ENCODE data around the gene MYO9B. TPM values are rescaled to one million over a fixed set of nuclear protein-coding genes. Genes with fewer than 3 reads are reported as not detected.

MYO9B gene
- total RNA-seq, 1 experiment from 2014 or later = 58.6 TPM

DNA sequence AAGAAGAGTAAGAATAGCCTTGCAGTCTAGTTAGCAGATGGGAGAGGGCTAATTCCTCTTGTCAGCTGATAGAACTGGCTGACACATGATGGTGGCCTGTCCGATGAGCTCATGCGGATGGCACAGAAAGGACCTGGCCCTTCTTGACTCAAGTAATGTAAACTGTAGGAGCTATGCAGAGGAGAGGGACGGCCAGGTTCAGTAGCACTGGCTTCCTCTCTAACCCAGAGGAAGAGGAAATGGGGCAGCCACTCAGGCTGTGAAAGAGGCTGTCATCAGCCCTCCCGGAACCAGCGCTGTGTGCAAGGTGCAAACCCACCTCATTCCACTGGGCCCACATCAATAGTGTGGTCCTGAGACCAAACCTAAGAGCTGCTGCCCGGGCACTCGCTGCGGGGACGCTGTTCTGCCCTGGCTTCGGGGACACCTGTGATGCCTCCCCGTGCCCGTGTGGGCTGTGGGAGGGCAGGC, 108.8 kb downstream of the MYO9B start:
- Histone ChIP-seq H2BK5ac (ENCODE audit: insufficient read length, low read length) (no peak overlapping the region), H3K4me2 (ENCODE audit: insufficient read depth, insufficient read length, low read length) (no peak overlapping the region), H3K23ac (ENCODE audit: insufficient read length, low read depth, low read length) (no peak overlapping the region), H3K4me1 (ENCODE audit: insufficient read depth, low read length) (no peaks in the 10 kb centered on the region), H3K27ac (ENCODE audit: insufficient read length, low read depth, low read length) (no peak overlapping the region), H3K18ac (ENCODE audit: insufficient read length, low read depth, low read length) (no peak overlapping the region), H3K79me2 (ENCODE audit: insufficient read depth, low read length) (no peaks in the 10 kb centered on the region), H4K5ac (ENCODE audit: insufficient read length, low read depth, low read length) (no peak overlapping the region), H2AFZ (ENCODE audit: low read length) (no peak overlapping the region), H3K9ac (ENCODE audit: extremely low read depth, insufficient read length, low read length) (no peak overlapping the region), H3K4ac (ENCODE audit: low read depth, low read length) (no peak overlapping the region), H2BK15ac (ENCODE audit: low read depth, low read length) (no peak overlapping the region), H3K9me3 (ENCODE audit: control insufficient read depth, low read depth, low read length) (no peaks in the 10 kb centered on the region), H3K23me2 (ENCODE audit: insufficient read length, low read depth, low read length, poor library complexity, severe bottlenecking) (peaks cover 3% of the 10 kb centered on the region), H2BK12ac (ENCODE audit: insufficient read length, low read depth, low read length) (no peak overlapping the region), H2BK120ac (ENCODE audit: low read depth, low read length, poor library complexity, severe bottlenecking) (no peak overlapping the region), H4K20me1 (ENCODE audit: control insufficient read depth, insufficient read depth, insufficient read length) (no peaks in the 10 kb centered on the region), H3K14ac (ENCODE audit: insufficient read depth, low read length) (no peak overlapping the region), H4K91ac (ENCODE audit: insufficient read length, low read depth, low read length) (no peak overlapping the region), H3K27me3 (ENCODE audit: insufficient read depth, low read length) (no peaks in the 10 kb centered on the region), H3K79me1 (ENCODE audit: insufficient read depth, low read depth, low read length, poor library complexity, severe bottlenecking) (no peaks in the 10 kb centered on the region), H3T11ph (ENCODE audit: low read length) (no peak overlapping the region), H3K56ac (ENCODE audit: insufficient read length, low read depth, low read length) (no peak overlapping the region), H4K8ac (replicated peaks; ENCODE audit: insufficient read length, low read depth, low read length) (no peak overlapping the region), H2AK5ac (ENCODE audit: insufficient read length, low read length) (no peak overlapping the region), H2BK20ac (ENCODE audit: low read depth, low read length, poor library complexity, severe bottlenecking) (no peak overlapping the region)
- Mint-ChIP-seq H3K36me3 (ENCODE audit: insufficient read depth in 1 of 3, low read depth in 3 of 3) (peaks cover 7 to 49% (median 20%) of the 10 kb centered on the region in 3 experiments; a peak in 6 of 7 replicates), H3K9me3 (no peaks in the 10 kb centered on the region), H3K27me3 (ENCODE audit: low read depth) (no peaks in the 10 kb centered on the region; the same call in 1 of the 2 replicates), H3K27ac (0 out of 7 replicates have a peak overlapping the region, but pooled peaks of 1 of the 3 experiments have one; percentile 47), H3K4me1 (peaks cover 12 to 14% of the 10 kb centered on the region in 2 experiments), H3K4me3 (no peak overlapping the region)
- no CpG with 5 or more reads among the region's 12 CpGs for WGBS (ENCODE audit: extremely low coverage, insufficient read length, low lambda C conversion rate)
- DNase-seq = no peak
- TF ChIP-seq, protein P1, sequence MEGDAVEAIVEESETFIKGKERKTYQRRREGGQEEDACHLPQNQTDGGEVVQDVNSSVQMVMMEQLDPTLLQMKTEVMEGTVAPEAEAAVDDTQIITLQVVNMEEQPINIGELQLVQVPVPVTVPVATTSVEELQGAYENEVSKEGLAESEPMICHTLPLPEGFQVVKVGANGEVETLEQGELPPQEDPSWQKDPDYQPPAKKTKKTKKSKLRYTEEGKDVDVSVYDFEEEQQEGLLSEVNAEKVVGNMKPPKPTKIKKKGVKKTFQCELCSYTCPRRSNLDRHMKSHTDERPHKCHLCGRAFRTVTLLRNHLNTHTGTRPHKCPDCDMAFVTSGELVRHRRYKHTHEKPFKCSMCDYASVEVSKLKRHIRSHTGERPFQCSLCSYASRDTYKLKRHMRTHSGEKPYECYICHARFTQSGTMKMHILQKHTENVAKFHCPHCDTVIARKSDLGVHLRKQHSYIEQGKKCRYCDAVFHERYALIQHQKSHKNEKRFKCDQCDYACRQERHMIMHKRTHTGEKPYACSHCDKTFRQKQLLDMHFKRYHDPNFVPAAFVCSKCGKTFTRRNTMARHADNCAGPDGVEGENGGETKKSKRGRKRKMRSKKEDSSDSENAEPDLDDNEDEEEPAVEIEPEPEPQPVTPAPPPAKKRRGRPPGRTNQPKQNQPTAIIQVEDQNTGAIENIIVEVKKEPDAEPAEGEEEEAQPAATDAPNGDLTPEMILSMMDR (conservative IDR thresholded peaks at IDR 0.05) = no peak
